ENCODE results near the gene CACTIN. TPM values are rescaled to one million over a fixed set of nuclear protein-coding genes. Genes with fewer than 3 reads are reported as not detected.

The CACTIN gene
- total and polyA plus RNA-seq, 2 experiments from 2014 or later, result 6.9 to 29.1 TPM

DNA sequence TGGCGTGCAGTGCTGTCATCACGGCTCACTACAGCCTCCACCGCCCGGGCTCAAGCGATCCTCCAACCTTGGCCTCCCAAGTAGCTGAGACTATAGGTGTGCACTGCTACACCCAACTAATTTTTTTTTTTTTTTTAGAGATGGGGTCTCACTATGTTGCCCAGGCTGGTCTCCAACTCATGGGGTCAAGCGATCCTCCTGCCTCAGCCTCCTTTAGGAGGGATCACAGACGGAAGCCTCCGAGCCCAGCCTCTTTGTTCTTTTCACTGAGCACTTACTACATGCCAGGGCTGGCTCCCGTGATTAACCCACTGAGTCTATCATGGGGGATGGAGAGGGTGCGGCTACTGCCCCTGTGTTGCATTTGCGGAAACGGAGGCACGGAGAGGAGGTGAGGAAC is 12.9 kb upstream of the CACTIN start:
- H3K27me3 ChIP-seq (replicated peaks; ENCODE audit: insufficient read depth), result no peaks in the 10 kb centered on the region
- no peaks in the 10 kb centered on the region for H3F3A ChIP-seq (ENCODE audit: insufficient read depth)
- no peak overlapping the region for H3K4me3 ChIP-seq
- H2AFZ ChIP-seq, result no peak overlapping the region
- in situ Hi-C loops (cut with MboI), result no loop called here
- no peak overlapping the region for H3K27ac ChIP-seq
- H4K20me1 ChIP-seq (ENCODE audit: insufficient read depth), result no peaks in the 10 kb centered on the region
- no peaks in the 10 kb centered on the region for H3K36me3 ChIP-seq (ENCODE audit: low read depth)
- H3K9ac ChIP-seq, result no peak overlapping the region
- TF ChIP-seq EZH2phosphoT487 (IDR thresholded peaks at IDR 0.05; ENCODE audit: insufficient read depth, low read depth) (no peak), EZH2 (IDR thresholded peaks at IDR 0.05; ENCODE audit: insufficient read depth, poor library complexity, severe bottlenecking) (no peak)
- no peaks in the 10 kb centered on the region for H3K79me2 ChIP-seq (ENCODE audit: insufficient read depth)
- H3K9me2 ChIP-seq (ENCODE audit: insufficient read depth), result no peaks in the 10 kb centered on the region
- H3K4me2 ChIP-seq (ENCODE audit: unreplicated experiment), result no peak overlapping the region
- WGBS, 2 experiments (ENCODE audit: low coverage in 1 of 2, low lambda C conversion rate in 2 of 2, missing lambda C conversion rate in 2 of 2), result 95 to 97% methylated on average over 13 of the region's 13 CpGs
- no peaks in the 10 kb centered on the region for H3K4me1 ChIP-seq (ENCODE audit: insufficient read depth)
- DNase-seq, result no peak
- H3K9me3 ChIP-seq (ENCODE audit: low read depth), result no peaks in the 10 kb centered on the region

DNA sequence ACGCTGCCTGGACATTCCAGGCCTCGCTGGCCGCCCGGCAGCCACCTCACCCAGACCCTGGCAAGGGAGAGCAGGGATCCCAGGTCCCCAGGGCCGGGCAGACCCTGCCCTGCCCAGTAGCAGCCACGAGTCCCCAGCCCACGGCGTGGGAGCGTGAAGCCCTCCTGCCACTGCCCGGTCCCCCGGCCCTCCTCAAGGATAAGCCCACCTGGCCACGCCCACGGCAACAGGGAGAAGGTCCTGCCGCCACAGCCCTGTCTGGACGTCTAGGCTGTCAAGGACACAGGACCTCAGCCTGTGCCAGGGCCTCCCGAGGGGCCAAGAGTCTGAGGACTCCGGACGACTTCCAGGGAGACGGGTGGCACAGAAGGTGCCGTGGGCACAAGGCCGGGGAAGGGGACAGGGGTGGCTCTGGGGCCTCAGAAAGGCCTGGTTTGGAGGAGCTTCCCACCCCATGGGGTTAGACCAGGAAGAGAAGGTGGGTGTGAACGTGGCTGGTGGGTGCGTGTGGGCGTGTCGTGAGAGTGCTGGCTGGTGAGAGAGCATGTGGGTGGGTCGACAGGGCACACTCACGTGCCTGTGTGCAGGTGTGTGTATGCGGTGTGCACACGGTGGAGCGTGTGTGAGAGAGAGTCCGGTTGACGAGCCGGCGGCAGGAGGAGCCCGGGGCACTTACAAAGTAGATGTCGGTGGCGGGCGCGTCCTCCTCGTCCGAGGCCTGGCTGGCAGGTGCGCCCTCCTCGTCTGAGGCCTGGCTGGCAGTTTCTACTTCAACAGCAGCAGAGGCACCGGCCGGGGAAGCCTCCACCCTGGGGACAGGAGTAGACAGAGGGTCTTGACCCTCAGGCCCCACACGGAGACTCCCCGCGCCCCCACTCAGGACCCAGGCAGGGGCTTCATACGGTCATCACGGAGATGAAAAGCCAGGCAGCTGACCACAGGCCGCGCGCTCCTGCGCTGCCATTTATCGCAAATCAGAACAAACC is 11.9 kb upstream of the CACTIN start:
- in situ Hi-C loops (cut with MboI), result no loop called here
- no peak for TF ChIP-seq EZH2phosphoT487 (IDR thresholded peaks at IDR 0.05; ENCODE audit: insufficient read depth, low read depth)
- no peak for TF ChIP-seq EZH2 (IDR thresholded peaks at IDR 0.05; ENCODE audit: insufficient read depth, poor library complexity, severe bottlenecking)
- Histone ChIP-seq H3K36me3 (ENCODE audit: low read depth) (no peaks in the 10 kb centered on the region), H3K27ac (no peak overlapping the region), H3K9me2 (ENCODE audit: insufficient read depth) (no peaks in the 10 kb centered on the region), H3K9ac (no peak overlapping the region), H4K20me1 (ENCODE audit: insufficient read depth) (no peaks in the 10 kb centered on the region), H3K9me3 (ENCODE audit: low read depth) (no peaks in the 10 kb centered on the region), H3K4me3 (no peak overlapping the region), H2AFZ (no peak overlapping the region), H3F3A (ENCODE audit: insufficient read depth) (no peaks in the 10 kb centered on the region), H3K79me2 (ENCODE audit: insufficient read depth) (no peaks in the 10 kb centered on the region), H3K4me1 (ENCODE audit: insufficient read depth) (no peaks in the 10 kb centered on the region), H3K4me2 (ENCODE audit: unreplicated experiment) (no peak overlapping the region), H3K27me3 (replicated peaks; ENCODE audit: insufficient read depth) (no peaks in the 10 kb centered on the region)
- DNase-seq, result no peak
- 94% methylated on average over 50 to 53 of the region's 55 CpGs for WGBS, 2 experiments (ENCODE audit: low coverage in 1 of 2, low lambda C conversion rate in 2 of 2, missing lambda C conversion rate in 2 of 2)

DNA sequence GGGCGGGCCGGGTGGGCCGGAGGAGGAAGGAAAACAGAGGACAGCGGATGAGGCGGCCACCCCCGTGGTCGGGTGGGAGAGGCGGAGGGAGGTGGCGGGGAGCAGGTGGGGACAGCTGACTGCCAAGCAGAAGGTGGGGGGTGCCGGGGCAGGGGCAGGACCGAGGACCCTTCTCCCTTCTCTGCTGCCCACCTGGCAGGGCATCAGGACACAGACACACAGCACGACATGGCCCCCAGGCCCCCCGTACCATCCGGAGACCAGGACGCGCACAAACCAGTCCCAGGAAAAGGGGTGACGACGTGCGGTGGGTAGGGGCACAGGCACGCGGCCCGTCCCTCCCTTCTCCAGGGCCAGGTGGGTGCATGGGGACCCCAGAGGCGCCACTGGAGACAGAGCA is 11.0 kb upstream of the CACTIN start:
- Histone ChIP-seq H3K79me2 (ENCODE audit: insufficient read depth) (no peaks in the 10 kb centered on the region), H3K4me2 (ENCODE audit: unreplicated experiment) (no peak overlapping the region), H3K27ac (no peak overlapping the region), H3K4me1 (ENCODE audit: insufficient read depth) (no peaks in the 10 kb centered on the region), H3K9ac (no peak overlapping the region), H3K36me3 (ENCODE audit: low read depth) (no peaks in the 10 kb centered on the region), H3K9me3 (ENCODE audit: low read depth) (no peaks in the 10 kb centered on the region), H3K4me3 (no peak overlapping the region), H3K9me2 (ENCODE audit: insufficient read depth) (no peaks in the 10 kb centered on the region), H3K27me3 (replicated peaks; ENCODE audit: insufficient read depth) (no peaks in the 10 kb centered on the region), H4K20me1 (ENCODE audit: insufficient read depth) (no peaks in the 10 kb centered on the region), H2AFZ (no peak overlapping the region), H3F3A (ENCODE audit: insufficient read depth) (no peaks in the 10 kb centered on the region)
- WGBS, 2 experiments (ENCODE audit: low coverage in 1 of 2, low lambda C conversion rate in 2 of 2, missing lambda C conversion rate in 2 of 2), result 94 to 98% methylated on average over 11 to 23 of the region's 23 CpGs
- TF ChIP-seq EZH2 (IDR thresholded peaks at IDR 0.05; ENCODE audit: insufficient read depth, poor library complexity, severe bottlenecking) (no peak), EZH2phosphoT487 (IDR thresholded peaks at IDR 0.05; ENCODE audit: insufficient read depth, low read depth) (no peak)
- DNase-seq, result no peak
- in situ Hi-C loops (cut with MboI), result no loop called here

DNA sequence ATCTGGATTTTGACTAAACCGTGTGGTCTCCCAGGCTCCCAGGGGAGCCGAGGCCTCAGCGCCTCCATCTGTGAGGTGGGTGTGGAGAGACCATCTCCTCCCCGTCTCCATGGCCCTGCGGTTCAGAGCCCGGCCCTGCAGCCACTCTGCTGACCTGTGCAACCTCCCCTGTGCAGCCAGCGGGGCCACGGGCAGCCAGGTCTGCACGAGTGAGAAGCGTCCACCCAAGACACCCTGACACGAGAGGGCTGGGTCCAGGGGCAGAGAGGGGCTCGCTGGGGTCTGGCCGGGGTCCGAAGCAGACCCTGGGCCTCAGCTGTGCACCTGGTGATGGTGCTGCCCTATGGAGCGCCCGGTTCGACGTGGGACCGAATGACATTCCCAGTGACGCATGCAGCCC is 10.4 kb upstream of the CACTIN start:
- Histone ChIP-seq H3K9me2 (ENCODE audit: insufficient read depth) (no peaks in the 10 kb centered on the region), H3K9me3 (ENCODE audit: low read depth) (no peaks in the 10 kb centered on the region), H3K4me3 (no peak overlapping the region), H3K27me3 (replicated peaks; ENCODE audit: insufficient read depth) (no peaks in the 10 kb centered on the region), H4K20me1 (ENCODE audit: insufficient read depth) (no peaks in the 10 kb centered on the region), H3K4me1 (ENCODE audit: insufficient read depth) (no peaks in the 10 kb centered on the region), H3K9ac (no peak overlapping the region), H3F3A (ENCODE audit: insufficient read depth) (no peaks in the 10 kb centered on the region), H3K4me2 (ENCODE audit: unreplicated experiment) (no peak overlapping the region), H3K36me3 (ENCODE audit: low read depth) (no peaks in the 10 kb centered on the region), H3K27ac (no peak overlapping the region), H2AFZ (no peak overlapping the region), H3K79me2 (ENCODE audit: insufficient read depth) (no peaks in the 10 kb centered on the region)
- no peak for TF ChIP-seq EZH2phosphoT487 (IDR thresholded peaks at IDR 0.05; ENCODE audit: insufficient read depth, low read depth)
- no peak for TF ChIP-seq EZH2 (IDR thresholded peaks at IDR 0.05; ENCODE audit: insufficient read depth, poor library complexity, severe bottlenecking)
- in situ Hi-C loops (cut with MboI), result no loop called here
- DNase-seq, result no peak
- 87 to 92% methylated on average over 16 to 17 of the region's 20 CpGs for WGBS, 2 experiments (ENCODE audit: low coverage in 1 of 2, low lambda C conversion rate in 2 of 2, missing lambda C conversion rate in 2 of 2)

Data from GM23248 (cell line).